ENCODE data around the gene TPSB2.
"Not testable (repeated sequence)": the region's sequence is repeated elsewhere in the genome, so short reads cannot be mapped to it uniquely, and the experiment has no call there.

The TPSB2 gene

GRCh38 chr16:1199347-1200013, 30.5 kb downstream of the TPSB2 start:
- no peak for FAIRE-seq

- FAIRE-seq = not testable (repeated sequence)
Measured at GRCh38 chr16:1198671-1199346, 31.2 kb downstream of the TPSB2 start.

- FAIRE-seq = no peak
Measured at GRCh38 chr16:1198194-1198593, 31.8 kb downstream of the TPSB2 start.

GRCh38 chr16:1197237-1197866, 32.6 kb downstream of the TPSB2 start:
- FAIRE-seq = no peak

GRCh38 chr16:1196494-1196893, 33.5 kb downstream of the TPSB2 start:
- no peak for FAIRE-seq

GRCh38 chr16:1195393-1195666, 34.7 kb downstream of the TPSB2 start:
- no peak for FAIRE-seq

GRCh38 chr16:1194665-1195392, 35.2 kb downstream of the TPSB2 start:
- no peak for FAIRE-seq

GRCh38 chr16:1193825-1194581, 36.0 kb downstream of the TPSB2 start:
- FAIRE-seq = no peak

GRCh38 chr16:1193143-1193824, 36.7 kb downstream of the TPSB2 start:
- FAIRE-seq = no peak

- no peak for FAIRE-seq
Measured at GRCh38 chr16:1192384-1193073, 37.5 kb downstream of the TPSB2 start.

GRCh38 chr16:1190789-1191188, 39.2 kb downstream of the TPSB2 start:
- not testable (repeated sequence) for FAIRE-seq

GRCh38 chr16:1189455-1189854, 40.5 kb downstream of the TPSB2 start:
- FAIRE-seq = no peak

GRCh38 chr16:1188432-1189189, 41.4 kb downstream of the TPSB2 start:
- FAIRE-seq = no peak

GRCh38 chr16:1185460-1186207, 44.4 kb downstream of the TPSB2 start:
- FAIRE-seq = not testable (repeated sequence)

GRCh38 chr16:1184980-1185379, 45.0 kb downstream of the TPSB2 start:
- FAIRE-seq = no peak

- no peak for FAIRE-seq
Measured at GRCh38 chr16:1184156-1184868, 45.7 kb downstream of the TPSB2 start.

GRCh38 chr16:1182950-1183907, 46.8 kb downstream of the TPSB2 start:
- FAIRE-seq = no peak

GRCh38 chr16:1182316-1182671, 47.7 kb downstream of the TPSB2 start:
- FAIRE-seq = no peak
